GM12892 (cell line): ENCODE measurements around the gene BDH1.

Experiments used
- POLR2A ChIP-seq: IDR thresholded peaks from 2 replicates; pipeline ENCODE4 v1.6.1; 2011; ENCODE audit warnings: low read depth, low read length, control low read depth
- POLR2AphosphoS5 ChIP-seq: IDR thresholded peaks from 2 replicates; pipeline ENCODE4 v1.6.1; 2011; ENCODE audit warnings: low read depth, low read length, control low read depth
- TAF1 ChIP-seq: IDR thresholded peaks from 2 replicates; pipeline ENCODE4 v1.6.1; 2011; ENCODE audit warnings: low read depth, mild to moderate bottlenecking, control low read depth, low read length, borderline replicate concordance

DNA sequence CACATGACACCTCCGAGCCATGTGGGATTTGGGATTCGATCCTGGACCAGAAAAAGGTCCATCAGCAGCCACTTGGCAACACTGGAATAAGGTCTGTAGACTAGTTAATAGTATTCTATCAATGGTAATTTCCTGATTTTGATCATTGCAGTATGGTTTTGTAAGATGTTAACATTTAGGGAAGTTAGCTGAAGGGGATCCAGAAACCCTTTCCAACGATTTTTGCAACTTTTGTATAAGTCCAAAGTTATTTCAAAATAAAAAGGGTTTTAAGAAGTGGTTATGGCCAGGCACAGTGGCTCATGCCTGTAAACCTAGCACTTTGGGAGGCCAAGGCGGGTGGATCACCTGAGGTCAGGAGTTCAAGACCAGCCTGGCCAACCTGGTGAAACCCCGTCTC, 10.2 kb downstream of the BDH1 start:
- TF ChIP-seq TAF1: no peak
- TF ChIP-seq POLR2AphosphoS5: no peak
- no peak for TF ChIP-seq POLR2A
